Ascending aorta (tissue), 2 donors: ENCODE results near the gene ARHGAP26. TPM values are rescaled to one million over a fixed set of nuclear protein-coding genes. Genes with fewer than 3 reads are reported as not detected.

Experiments used
- DNase-seq, 2 donors: peaks; one replicate each; pipeline ENCODE4 v3.0.0-alpha.2; 2019; ENCODE audit warnings: low spot score in 2 of 2
- H3K27ac ChIP-seq, 2 donors: fragments of 200-600 bp; sonication (generic); one replicate each; pipeline ENCODE4 v1.5.1; 2016 to 2017; ENCODE audit warnings: mild to moderate bottlenecking in 1 of 2
- H3K27me3 ChIP-seq: fragments of 200-600 bp; sonication (generic); one replicate; pipeline ENCODE4 v1.5.1; 2017
- H3K36me3 ChIP-seq, 2 donors: fragments of 200-600 bp; sonication (generic); one replicate each; pipeline ENCODE4 v1.5.1; 2016
- H3K4me1 ChIP-seq, 2 donors: fragments of 200-600 bp; sonication (generic); one replicate each; pipeline ENCODE4 v1.5.1; 2016 to 2017; ENCODE audit warnings: mild to moderate bottlenecking in 1 of 2
- H3K4me3 ChIP-seq, 2 donors: fragments of 200-600 bp; sonication (generic); one replicate each; pipeline ENCODE4 v1.5.1; 2016 to 2017; ENCODE audit warnings: mild to moderate bottlenecking in 1 of 2
- H3K9me3 ChIP-seq, 2 donors: fragments of 200-600 bp; sonication (generic); one replicate each; pipeline ENCODE4 v1.5.1; 2016
- intact Hi-C: fragments of 100-400 bp; cut with DNase I; formaldehyde crosslinking; loops from one replicate; pipeline ENCODE4 v1.15.1; 2023
- total RNA-seq: library from RNA; depleted of rRNA; stranded (reverse); fragments of >200 nt; gene quantifications from one replicate; pipeline ENCODE4 v1.1.0, GENCODE V29; 2016
- TF ChIP-seq, protein P1 (sequence below), 3 experiments: fragments of 200-600 bp in 2 of 3; fragments of 450-650 bp in 1 of 3; sonication (generic) in 2 of 3; IDR thresholded peaks; one replicate each; pipeline ENCODE4 v1.5.1; 2016 to 2019; ENCODE audit warnings: antibody characterized with exemption in 3 of 3, mild to moderate bottlenecking in 1 of 3, moderate library complexity in 1 of 3

The ARHGAP26 gene
- total RNA-seq, 1 donor from 2014 or later = 34.9 TPM

DNA sequence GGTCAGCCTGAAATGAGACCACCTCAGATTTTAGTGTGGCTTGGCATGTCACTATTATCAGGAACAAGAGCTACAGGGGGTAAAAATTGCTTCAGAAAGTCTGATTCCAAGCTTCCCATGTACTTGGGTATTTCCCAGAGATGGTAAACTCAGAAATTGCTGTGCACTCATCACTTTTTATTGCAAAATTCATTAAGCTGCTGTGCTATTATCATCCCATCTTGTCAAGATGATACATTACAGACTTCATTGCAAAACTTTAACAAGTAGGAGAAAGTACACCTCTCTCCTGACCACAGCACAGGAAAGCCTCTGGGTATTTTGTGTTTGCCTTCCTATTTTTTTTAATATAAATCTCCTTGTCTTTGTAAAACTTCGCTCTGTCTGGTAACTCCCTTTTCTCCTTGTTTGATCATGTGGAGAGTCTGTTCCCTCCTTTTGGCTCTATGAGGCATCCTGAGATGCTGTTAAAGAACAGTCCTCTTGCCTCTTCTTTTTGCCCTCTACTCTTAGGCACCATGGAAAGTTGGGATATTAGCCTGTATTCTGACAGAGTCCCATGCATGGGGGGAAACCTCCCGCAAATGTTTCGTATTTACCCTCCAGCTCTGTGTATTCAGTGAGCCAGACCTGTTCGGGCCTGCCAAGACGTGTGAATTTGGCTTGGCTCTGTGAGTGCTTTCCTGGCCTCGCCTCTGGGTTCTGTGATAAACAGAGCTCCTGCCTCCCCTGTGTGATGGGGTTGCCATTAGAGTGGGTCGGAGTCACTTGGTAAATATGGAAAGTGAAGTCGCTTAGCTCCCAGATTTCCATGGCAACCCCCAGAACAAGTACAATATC is 372.6 kb downstream of the ARHGAP26 start:
- Histone ChIP-seq H3K4me3 (no peak overlapping the region), H3K4me1 (peaks cover 13 to 48% of the 10 kb centered on the region in 2 donors), H3K9me3 (no peaks in the 10 kb centered on the region), H3K27me3 (no peaks in the 10 kb centered on the region), H3K36me3 (no peaks in the 10 kb centered on the region), H3K27ac (peak overlapping the region; percentile 76 to 77)
- DNase-seq = peak; percentile 50 to 90
- TF ChIP-seq, protein P1, sequence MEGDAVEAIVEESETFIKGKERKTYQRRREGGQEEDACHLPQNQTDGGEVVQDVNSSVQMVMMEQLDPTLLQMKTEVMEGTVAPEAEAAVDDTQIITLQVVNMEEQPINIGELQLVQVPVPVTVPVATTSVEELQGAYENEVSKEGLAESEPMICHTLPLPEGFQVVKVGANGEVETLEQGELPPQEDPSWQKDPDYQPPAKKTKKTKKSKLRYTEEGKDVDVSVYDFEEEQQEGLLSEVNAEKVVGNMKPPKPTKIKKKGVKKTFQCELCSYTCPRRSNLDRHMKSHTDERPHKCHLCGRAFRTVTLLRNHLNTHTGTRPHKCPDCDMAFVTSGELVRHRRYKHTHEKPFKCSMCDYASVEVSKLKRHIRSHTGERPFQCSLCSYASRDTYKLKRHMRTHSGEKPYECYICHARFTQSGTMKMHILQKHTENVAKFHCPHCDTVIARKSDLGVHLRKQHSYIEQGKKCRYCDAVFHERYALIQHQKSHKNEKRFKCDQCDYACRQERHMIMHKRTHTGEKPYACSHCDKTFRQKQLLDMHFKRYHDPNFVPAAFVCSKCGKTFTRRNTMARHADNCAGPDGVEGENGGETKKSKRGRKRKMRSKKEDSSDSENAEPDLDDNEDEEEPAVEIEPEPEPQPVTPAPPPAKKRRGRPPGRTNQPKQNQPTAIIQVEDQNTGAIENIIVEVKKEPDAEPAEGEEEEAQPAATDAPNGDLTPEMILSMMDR (IDR thresholded peaks at IDR 0.05) = no peak
- intact Hi-C loops = loop anchor here (1.0 to 5.0 kb wide), 3 partner anchors 34 to 259 kb away; partner anchors contain the start of gene NR3C1

DNA sequence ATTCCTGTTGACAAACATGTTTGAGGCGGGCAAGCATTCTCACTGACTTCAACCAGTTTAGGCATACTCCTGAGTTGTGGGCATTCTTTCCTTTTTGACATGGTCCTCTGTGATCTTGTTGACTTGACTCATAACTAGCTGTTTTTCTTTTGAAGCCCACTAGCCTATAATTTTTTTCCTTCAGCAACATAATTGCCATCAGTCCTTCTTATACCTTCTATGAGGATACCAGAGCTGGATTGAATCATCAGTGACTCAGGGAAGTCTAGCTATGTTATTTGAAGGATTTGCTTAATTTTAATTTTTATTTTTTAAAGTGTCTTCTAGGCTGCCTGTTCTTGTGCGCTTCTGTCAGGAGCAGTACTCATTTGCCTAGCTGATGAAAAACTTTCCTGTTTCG is 373.8 kb downstream of the ARHGAP26 start:
- H3K27ac ChIP-seq = peak overlapping the region; percentile 76 to 77
- no peaks in the 10 kb centered on the region for H3K9me3 ChIP-seq
- DNase-seq = no peak
- no peaks in the 10 kb centered on the region for H3K27me3 ChIP-seq
- TF ChIP-seq, protein P1 (IDR thresholded peaks at IDR 0.05) = no peak
- peaks cover 16 to 53% of the 10 kb centered on the region in 2 donors for H3K4me1 ChIP-seq
- H3K36me3 ChIP-seq = no peaks in the 10 kb centered on the region
- intact Hi-C loops = loop anchor here (1.0 to 5.0 kb wide), 3 partner anchors 33 to 258 kb away; partner anchors contain the start of gene NR3C1
- no peak overlapping the region for H3K4me3 ChIP-seq

DNA sequence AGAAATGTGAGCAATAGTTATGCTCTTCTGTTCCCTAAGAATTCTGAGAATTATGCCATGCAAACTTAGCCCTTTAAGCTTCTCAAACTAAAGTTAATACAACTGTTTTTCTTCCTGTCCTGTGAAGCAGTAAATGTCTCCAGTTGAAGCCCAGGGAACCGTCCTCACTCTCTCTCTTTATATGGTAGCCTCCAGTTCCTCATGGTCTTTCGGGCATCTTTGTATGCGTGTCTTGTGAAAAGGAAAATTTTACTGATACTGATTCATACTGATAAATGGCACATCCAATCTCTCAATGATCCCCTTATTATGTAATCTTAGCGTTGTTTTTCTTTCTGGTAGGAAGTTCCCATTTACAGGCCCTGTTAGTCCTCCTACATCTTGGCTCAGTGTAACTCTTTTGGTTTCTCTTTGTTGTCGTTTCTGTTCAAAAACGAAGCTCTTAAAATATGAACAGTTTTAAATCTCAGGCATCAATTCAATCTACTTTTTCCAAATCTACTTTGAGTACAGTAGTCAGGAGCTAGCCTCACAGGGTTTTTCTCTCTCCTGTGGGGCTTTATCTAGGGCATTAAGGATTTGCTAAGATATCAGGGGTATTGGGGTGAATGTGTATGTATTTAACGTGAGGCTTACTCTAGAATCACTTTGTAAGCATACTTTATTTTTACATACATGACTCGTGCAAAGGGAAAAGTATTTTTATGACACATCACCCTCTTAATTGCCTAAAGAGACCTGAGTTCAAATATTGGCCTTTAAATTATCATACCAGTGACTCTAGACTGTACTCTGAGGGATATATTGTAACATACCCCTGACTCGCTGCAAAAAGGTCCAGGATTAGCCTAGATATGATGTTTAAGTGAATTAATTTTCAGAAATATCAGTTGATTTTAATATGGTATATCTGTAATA is 375.3 kb downstream of the ARHGAP26 start:
- Histone ChIP-seq H3K4me3 (peak overlapping the region in 1 of 2 donors; percentile 10), H3K4me1 (peaks cover 16 to 47% of the 10 kb centered on the region in 2 donors), H3K27me3 (no peaks in the 10 kb centered on the region), H3K9me3 (no peaks in the 10 kb centered on the region), H3K27ac (peak overlapping the region; percentile 76 to 77), H3K36me3 (no peaks in the 10 kb centered on the region)
- no peak for DNase-seq
- TF ChIP-seq, protein P1 (IDR thresholded peaks at IDR 0.05) = no peak
- intact Hi-C loops = no loop called here

DNA sequence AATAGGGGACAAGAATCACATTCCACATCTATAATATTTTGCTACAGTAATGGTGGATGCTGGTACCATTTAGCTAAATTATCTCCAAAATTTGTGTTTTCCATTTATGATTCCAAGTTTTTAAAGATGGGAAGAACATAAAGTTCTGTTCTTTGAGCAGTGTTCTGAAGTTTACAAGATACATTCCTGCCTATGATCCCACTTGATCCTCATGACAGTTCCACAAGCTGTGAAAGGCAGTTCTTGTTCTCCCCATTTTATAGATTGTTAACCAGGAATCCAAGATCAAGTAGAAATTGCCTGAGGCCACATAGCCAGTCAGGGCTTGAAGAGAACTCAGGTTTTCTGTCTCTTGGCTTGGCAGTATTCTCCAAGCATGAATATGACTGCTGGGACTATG is 376.0 kb downstream of the ARHGAP26 start:
- H3K36me3 ChIP-seq = no peaks in the 10 kb centered on the region
- TF ChIP-seq, protein P1 (IDR thresholded peaks at IDR 0.05) = no peak
- H3K27ac ChIP-seq = peak overlapping the region; percentile 76 to 77
- intact Hi-C loops = no loop called here
- H3K9me3 ChIP-seq = no peaks in the 10 kb centered on the region
- no peaks in the 10 kb centered on the region for H3K27me3 ChIP-seq
- peaks cover 12 to 41% of the 10 kb centered on the region in 2 donors for H3K4me1 ChIP-seq
- DNase-seq = no peak
- H3K4me3 ChIP-seq = no peak overlapping the region

DNA sequence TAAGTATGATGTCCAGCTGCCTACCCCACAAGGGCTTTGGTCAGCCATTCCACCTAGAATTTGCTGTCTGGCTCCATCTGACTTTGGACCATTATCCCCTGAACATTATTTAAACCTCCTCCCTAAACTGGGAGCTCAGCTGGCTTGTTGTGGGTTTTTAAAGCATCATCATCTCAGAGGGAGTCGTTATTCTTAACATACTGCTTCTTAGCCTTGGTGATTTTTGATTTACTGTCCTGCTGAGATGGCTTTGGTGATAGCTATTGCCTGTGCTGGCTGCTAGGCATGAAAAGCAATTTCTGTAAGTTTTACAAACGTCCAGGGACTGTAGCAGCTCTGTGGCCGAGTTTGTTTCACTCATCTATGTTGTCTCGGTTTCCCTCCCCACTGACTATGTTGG is 377.2 kb downstream of the ARHGAP26 start:
- no peak for DNase-seq
- peaks cover 12 to 36% of the 10 kb centered on the region in 2 donors for H3K4me1 ChIP-seq
- H3K27ac ChIP-seq = peak overlapping the region; percentile 37 to 77
- no peaks in the 10 kb centered on the region for H3K36me3 ChIP-seq
- H3K4me3 ChIP-seq = no peak overlapping the region
- TF ChIP-seq, protein P1 (IDR thresholded peaks at IDR 0.05) = no peak
- intact Hi-C loops = no loop called here
- H3K27me3 ChIP-seq = no peaks in the 10 kb centered on the region
- H3K9me3 ChIP-seq = no peaks in the 10 kb centered on the region
